ENCODE results near the gene TAF4B. TPM values are rescaled to one million over a fixed set of nuclear protein-coding genes. Genes with fewer than 3 reads are reported as not detected.

Gene TAF4B
- total and polyA plus RNA-seq, 9 of the 15 experiments (the other 6 are each of a cell fraction or from before 2014, with no cell fraction given) = 4.5 to 25.3 (median 20.5) TPM

GRCh38 chr18:26183395-26184112, 42.7 kb upstream of the TAF4B start (continued):
- TF ChIP-seq ZNF518B (CRISPR knock-in tag; IDR thresholded peaks at IDR 0.05) (no peak), FOXJ2 (tag; IDR thresholded peaks at IDR 0.05) (no peak), RNF219 (CRISPR knock-in tag; IDR thresholded peaks at IDR 0.05) (no peak), ZNF217 (CRISPR knock-in tag; IDR thresholded peaks at IDR 0.05) (no peak), ZNF143 (CRISPR knock-in tag; IDR thresholded peaks at IDR 0.05) (no peak)
